ENCODE data around the gene STARD3NL. TPM values are rescaled to one million over a fixed set of nuclear protein-coding genes. Genes with fewer than 3 reads are reported as not detected.
A peak's percentile ranks its signal among the peaks of the same experiment; 100 is the strongest.
"Not testable (repeated sequence)": the region's sequence is repeated elsewhere in the genome, so short reads cannot be mapped to it uniquely, and the experiment has no call there.

The STARD3NL gene
- total RNA-seq, 1 experiment from 2014 or later: 267 TPM

DNA sequence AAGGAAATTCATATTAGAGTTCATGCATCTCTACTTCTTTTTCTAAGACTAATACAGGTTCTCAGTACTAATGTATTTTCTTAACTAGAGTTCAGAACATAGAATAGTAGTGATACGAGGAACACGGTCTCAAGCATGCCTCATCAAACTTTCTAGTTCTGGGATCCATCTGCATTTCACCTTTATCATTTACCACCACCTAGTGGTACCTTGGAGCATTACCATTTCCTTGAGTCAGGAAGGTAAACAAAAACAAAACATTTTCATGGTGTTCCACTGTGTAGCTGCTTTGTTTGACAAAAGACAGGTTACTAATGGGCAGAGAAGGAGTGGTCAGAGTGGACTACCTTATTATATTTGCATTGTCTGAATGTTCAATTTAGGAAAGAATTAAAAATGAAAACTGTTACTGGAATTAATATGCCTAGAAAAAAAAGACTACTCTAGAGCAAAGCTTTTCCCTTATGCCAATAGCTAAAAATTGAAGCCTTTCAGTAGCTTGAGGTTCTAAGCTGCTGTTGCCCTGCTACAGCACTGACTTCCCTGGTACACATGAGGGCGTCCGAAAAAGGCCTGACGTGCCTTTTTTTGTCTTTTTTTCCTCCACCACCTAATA, 44.5 kb downstream of the STARD3NL start:
- DNase-seq (ENCODE audit: low spot score): peak; percentile 80

GRCh38 chr7:38223306-38223705, 45.3 kb downstream of the STARD3NL start:
- no peak for DNase-seq (ENCODE audit: low spot score)

GRCh38 chr7:38224392-38224791, 46.3 kb downstream of the STARD3NL start:
- DNase-seq (ENCODE audit: low spot score): no peak

GRCh38 chr7:38229386-38229785, 51.3 kb downstream of the STARD3NL start:
- DNase-seq (ENCODE audit: low spot score): peak; percentile 64

- no peak for DNase-seq (ENCODE audit: low spot score)
These were observed 52.0 kb downstream of the STARD3NL start for GRCh38 chr7:38229884-38230642.

DNA sequence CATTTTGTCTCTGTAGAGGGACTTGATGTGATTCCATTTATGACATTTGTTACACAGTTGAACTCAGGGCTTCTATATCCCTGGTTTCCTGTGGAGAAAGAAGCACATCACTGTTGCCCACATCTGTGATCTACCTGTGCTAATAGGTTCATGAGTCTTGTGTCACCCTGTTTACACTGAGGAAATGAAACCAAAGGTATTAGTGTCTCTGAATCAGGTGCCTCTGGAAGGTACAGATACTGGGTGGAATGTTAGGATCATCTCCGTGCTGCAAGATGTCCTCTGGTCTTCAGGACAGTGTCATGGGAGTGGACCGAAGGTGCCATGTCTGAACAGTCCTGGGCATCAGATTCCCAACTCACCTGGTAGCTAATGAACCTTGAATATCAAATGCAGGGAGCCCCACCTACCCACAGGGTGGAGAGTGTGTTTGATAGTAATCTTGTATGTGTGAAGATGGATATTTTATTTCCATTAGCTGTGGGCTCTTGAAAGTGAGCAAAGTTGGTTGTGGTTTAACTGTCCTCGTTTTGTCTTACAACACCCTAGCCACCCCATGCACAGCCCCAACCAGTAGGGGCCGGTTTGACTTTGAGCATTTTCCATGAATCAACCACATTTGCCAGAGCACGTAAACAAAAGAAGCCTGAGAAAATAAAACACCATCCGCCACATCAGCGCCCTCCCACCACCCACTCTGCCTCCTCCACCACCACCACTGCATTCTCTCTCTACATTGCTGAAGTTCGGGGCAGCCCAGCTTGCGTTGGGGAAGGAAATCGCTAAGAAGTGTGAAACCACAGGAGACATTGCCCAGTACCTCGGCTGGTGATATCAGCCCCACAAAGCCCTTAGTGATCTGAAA, 54.7 kb downstream of the STARD3NL start:
- DNase-seq (ENCODE audit: low spot score): peak; percentile 92

DNA sequence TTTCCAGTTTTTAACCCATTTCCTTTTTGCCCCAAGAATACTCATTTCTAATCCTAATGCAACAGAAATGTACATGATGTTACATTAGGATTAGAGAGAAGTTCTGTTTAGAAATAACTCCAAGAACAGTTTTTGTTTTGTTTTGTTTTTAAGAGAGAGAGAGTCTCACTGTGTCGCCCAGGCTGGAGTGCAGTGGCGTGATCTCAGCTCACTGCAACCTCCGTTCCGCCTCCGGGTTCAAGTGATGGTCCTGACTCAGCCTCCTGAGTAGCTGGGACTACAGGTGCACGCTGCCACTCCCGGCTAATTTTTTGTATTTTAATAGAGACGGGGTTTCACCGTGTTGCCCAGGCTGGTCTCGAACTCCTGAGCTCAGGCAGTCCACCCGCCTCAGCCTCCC, 56.7 kb downstream of the STARD3NL start:
- DNase-seq (ENCODE audit: low spot score): not testable (repeated sequence)

GRCh38 chr7:38235606-38236005, 57.6 kb downstream of the STARD3NL start:
- no peak for DNase-seq (ENCODE audit: low spot score)

GRCh38 chr7:38239129-38239528, 61.1 kb downstream of the STARD3NL start:
- not testable (repeated sequence) for DNase-seq (ENCODE audit: low spot score)

- no peak for DNase-seq (ENCODE audit: low spot score)
These were observed 63.0 kb downstream of the STARD3NL start for GRCh38 chr7:38241071-38241470.

DNA sequence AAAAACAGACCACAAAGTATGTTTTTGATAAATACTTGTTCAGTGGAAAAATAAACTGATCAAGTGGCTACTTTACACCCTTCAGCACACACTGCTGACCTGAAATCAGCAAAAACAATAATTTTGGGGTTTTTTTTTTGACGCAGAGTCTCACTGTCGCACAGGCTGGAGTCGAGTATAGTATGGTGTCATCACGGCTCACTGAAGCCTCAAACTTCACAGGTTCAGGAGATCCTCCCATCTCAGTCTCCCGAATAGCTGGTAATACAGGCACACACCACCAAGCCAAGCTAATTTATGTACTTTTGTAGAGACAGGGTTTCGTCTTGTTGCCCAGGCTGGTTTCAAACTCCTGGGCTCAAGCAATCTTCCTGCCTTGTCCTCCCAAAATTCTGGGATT, 64.8 kb downstream of the STARD3NL start:
- no peak for DNase-seq (ENCODE audit: low spot score)

GRCh38 chr7:38243345-38243744, 65.3 kb downstream of the STARD3NL start:
- not testable (repeated sequence) for DNase-seq (ENCODE audit: low spot score)

GRCh38 chr7:38244516-38244915, 66.5 kb downstream of the STARD3NL start:
- DNase-seq (ENCODE audit: low spot score): no peak

DNA sequence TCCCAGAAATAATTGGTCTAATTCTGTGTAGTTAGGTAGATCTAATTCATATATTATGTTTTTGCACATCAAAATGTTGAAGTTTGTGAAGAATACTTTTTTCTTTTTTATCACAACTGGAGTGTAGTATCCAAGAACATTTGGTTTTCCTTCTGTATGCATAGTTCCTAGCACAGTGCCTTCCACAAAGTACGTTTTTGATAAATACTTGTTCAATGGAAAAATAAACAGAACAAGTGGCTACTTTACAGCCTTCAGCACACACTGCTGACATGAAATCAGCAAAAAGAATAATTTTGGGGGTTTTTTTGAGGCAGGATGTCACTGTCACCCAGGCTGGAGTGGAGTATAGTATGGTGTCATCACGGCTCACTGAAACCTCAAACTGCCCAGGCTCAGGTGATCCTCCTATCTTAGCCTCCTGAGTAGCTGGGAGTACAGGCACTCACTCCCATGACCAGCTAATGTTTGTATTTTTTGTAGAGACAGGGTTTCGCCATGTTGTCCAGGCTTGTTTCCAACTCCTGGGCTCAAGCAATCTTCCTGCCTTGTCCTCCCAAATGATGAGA, 67.4 kb downstream of the STARD3NL start:
- no peak for DNase-seq (ENCODE audit: low spot score)

GRCh38 chr7:38248069-38248567, 70.1 kb downstream of the STARD3NL start:
- DNase-seq (ENCODE audit: low spot score): no peak

DNA sequence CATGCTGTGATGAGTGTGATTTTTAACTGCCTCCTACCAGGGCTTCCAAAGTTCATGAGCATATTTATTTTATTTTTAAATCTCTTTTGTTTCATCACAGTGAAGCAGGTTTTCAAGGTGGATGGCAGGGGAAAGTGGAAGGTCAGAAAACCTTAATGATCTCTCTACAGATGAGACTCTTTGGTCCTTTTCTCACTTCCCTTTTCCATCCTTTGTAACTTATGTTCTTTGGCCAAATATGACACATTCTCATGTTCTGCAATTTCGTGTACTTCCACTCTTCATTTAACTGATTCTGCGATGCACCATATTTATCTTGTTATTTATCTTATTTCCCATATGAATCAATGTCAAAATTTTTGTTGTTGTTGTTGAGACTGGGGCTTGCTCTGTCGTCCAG, 71.8 kb downstream of the STARD3NL start:
- not testable (repeated sequence) for DNase-seq (ENCODE audit: low spot score)

DNA sequence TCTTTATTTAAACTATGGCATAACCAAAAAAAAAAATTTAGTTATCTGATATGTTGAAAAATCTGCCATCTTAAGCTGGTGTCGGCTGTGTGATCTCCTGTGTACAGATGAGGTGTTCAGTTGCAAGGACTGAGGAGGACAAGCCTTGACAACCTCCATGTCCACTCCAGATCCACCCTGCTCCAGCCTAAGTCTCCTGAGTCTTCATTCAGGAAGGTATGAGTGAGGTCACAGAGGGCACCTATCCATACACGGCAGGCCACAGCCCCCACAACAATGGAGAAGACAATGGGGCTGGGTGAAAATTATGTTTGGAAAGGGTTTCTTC, 79.3 kb downstream of the STARD3NL start:
- DNase-seq (ENCODE audit: low spot score): no peak

DNA sequence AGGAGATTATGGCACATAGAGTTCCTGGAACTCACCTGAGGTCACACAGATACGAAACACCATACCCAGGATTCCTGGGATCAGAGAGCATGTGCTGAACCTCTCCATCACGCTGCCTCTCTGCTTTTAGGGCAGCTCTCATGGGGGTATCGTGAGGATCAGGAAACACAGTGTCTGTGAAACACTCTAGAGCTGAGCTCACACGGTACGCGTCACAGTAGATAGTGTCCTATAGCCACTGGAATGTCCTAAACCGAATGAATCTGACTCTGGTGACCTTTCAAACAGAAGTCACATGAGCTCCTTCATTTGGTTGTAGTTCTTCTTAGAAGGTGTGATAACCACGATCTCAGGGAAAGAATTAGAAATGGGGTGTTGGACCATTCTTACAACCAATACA, 81.1 kb downstream of the STARD3NL start:
- not testable (repeated sequence) for DNase-seq (ENCODE audit: low spot score)

- not testable (repeated sequence) for DNase-seq (ENCODE audit: low spot score)
These were observed 83.6 kb downstream of the STARD3NL start for GRCh38 chr7:38261601-38262000.

GRCh38 chr7:38262026-38262425, 84.0 kb downstream of the STARD3NL start:
- not testable (repeated sequence) for DNase-seq (ENCODE audit: low spot score)

- no peak for DNase-seq (ENCODE audit: low spot score)
These were observed 84.5 kb downstream of the STARD3NL start for GRCh38 chr7:38262545-38262944.

DNA sequence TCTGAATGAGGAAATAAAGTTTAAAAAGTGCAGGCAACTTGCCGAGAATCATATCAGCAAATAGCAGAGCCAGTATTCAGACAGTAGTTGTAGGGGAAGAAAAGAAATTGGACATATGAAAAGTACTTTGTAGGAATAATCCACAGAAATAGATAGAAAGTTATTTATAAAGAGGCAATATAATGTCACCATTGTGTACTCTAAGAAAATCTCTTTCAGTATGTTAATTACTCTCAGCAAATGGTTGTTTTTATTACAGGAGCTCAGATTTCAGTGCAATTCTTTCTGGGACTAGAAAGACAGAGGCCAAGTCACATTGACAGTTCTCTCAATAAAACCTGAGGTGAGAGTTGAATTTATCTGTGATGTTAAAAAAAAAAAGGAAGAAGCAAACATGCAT, 85.2 kb downstream of the STARD3NL start:
- not testable (repeated sequence) for DNase-seq (ENCODE audit: low spot score)

Data from H4 (cell line).